Vagina (tissue), 2 donors: ENCODE measurements around the gene PRX.

Experiments used
- POLR2A ChIP-seq, 2 donors: fragments of 450-650 bp; IDR thresholded peaks; one replicate each; pipeline ENCODE4 v1.6.1; 2017; ENCODE audit warnings: antibody characterized with exemption in 2 of 2, mild to moderate bottlenecking in 2 of 2, moderate library complexity in 2 of 2
- TF ChIP-seq, protein P1 (sequence below), 3 experiments: fragments of 450-650 bp in 2 of 3; fragments of 200-600 bp in 1 of 3; sonication (generic) in 1 of 3; IDR thresholded peaks; one replicate each; pipeline ENCODE4 v1.5.1; 2017 to 2019; ENCODE audit warnings: antibody characterized with exemption in 3 of 3, mild to moderate bottlenecking in 2 of 3, moderate library complexity in 2 of 3

- TF ChIP-seq, protein P1, sequence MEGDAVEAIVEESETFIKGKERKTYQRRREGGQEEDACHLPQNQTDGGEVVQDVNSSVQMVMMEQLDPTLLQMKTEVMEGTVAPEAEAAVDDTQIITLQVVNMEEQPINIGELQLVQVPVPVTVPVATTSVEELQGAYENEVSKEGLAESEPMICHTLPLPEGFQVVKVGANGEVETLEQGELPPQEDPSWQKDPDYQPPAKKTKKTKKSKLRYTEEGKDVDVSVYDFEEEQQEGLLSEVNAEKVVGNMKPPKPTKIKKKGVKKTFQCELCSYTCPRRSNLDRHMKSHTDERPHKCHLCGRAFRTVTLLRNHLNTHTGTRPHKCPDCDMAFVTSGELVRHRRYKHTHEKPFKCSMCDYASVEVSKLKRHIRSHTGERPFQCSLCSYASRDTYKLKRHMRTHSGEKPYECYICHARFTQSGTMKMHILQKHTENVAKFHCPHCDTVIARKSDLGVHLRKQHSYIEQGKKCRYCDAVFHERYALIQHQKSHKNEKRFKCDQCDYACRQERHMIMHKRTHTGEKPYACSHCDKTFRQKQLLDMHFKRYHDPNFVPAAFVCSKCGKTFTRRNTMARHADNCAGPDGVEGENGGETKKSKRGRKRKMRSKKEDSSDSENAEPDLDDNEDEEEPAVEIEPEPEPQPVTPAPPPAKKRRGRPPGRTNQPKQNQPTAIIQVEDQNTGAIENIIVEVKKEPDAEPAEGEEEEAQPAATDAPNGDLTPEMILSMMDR (IDR thresholded peaks at IDR 0.05): no peak
- no peak for TF ChIP-seq POLR2A (IDR thresholded peaks at IDR 0.05)
These were observed 14.6 kb downstream of the PRX start for GRCh38 chr19:40398417-40399131.
